GM12891 (cell line): ENCODE data around the gene ROS1.

Experiments
- POLR2A ChIP-seq: IDR thresholded peaks from 2 replicates; pipeline ENCODE4 v1.6.1; 2011; ENCODE audit warnings: low read depth, low read length, control low read depth
- POLR2AphosphoS5 ChIP-seq: IDR thresholded peaks from 2 replicates; pipeline ENCODE4 v1.6.1; 2011; ENCODE audit warnings: low read depth, low read length, control low read depth

DNA sequence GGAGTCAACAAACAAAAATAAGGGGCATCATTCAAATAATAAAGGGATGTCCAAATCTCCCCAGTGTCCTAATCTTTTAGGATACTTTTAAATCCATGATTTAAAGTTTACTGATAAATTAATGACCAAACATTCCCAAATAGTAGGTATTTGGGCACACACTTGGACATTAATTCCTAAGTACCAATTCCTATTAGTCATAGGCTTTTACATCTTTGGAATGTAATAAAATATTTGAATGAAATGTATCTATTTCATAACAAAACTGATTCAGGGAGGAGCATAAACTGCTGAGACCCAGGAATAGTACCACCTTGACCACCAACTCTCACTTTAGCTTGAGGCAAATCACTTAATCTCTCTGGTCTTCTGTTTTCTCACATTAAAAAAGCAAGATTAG lies 116.1 kb downstream of the ROS1 start:
- TF ChIP-seq POLR2AphosphoS5 (no peak), POLR2A (no peak)
